HepG2 (cell line): ENCODE results near the gene ATG5. TPM values are rescaled to one million over a fixed set of nuclear protein-coding genes. Genes with fewer than 3 reads are reported as not detected.

Experiments used
- ATAC-seq: fragments of 200-7000 bp; cut with Tn5 transposase; 3 replicates; pipeline ENCODE4 v1.9.1; 2020; ENCODE audit warnings: mild to moderate bottlenecking, moderate library complexity
- BruUV-seq: library from RNA; stranded (reverse); fragments of 400-500 nt; replicated peaks from 2 replicates; lab custom pipeline; 2021; lab: Mats Ljungman, UMichigan
- CTCF ChIA-PET: fragments of 300-600 bp; formaldehyde crosslinking; extraction: SDS; loops from one replicate; lab custom pipeline; 2021; ENCODE audit warnings: low total read pairs, inconsistent platforms, low intra/inter-chr PET ratio; lab: Yijun Ruan, JAX
- POLR2A ChIA-PET: fragments of 350-600 bp; sonication (Branson Sonifier 250); formaldehyde crosslinking; loops from one replicate; lab custom pipeline; 2020; ENCODE audit warnings: antibody characterized with exemption, inconsistent platforms; lab: Yijun Ruan, JAX
- DNase-seq: peaks from one replicate; pipeline ENCODE4 v3.0.0-alpha.2; 2015; ENCODE audit warnings: low spot score
- FAIRE-seq: peaks from 3 replicates; lab custom pipeline; 2011; peaks lifted over from hg19 to GRCh38; lab: Jason Lieb, UNC
- H2AFZ ChIP-seq: one replicate; pipeline ENCODE4 v1.6.1; 2011; ENCODE audit warnings: low read length, inconsistent platforms
- H3K27ac ChIP-seq: fragments of 300-600 bp; 3 replicates; pipeline ENCODE4 v1.8.0; 2011; ENCODE audit warnings: mixed run types, mild to moderate bottlenecking, mixed read lengths, low read length, inconsistent platforms; ENCODE audit not compliant: insufficient read depth; ENCODE audit errors: extremely low read length
- H3K27me3 ChIP-seq, 2 experiments: fragments of 200-600 bp in 1 of 2; 2 replicates in 1 of 2; 3 replicates in 1 of 2; pipeline versions ENCODE4 v1.6.0 to v1.8.0; 2011; ENCODE audit warnings: low read length in 2 of 2, mild to moderate bottlenecking in 2 of 2, moderate library complexity in 2 of 2, inconsistent platforms in 1 of 2; ENCODE audit not compliant: insufficient read depth in 2 of 2, control insufficient read depth in 1 of 2
- H3K36me3 ChIP-seq, 2 experiments: fragments of 200-600 bp in 1 of 2; replicated peaks in 1 of 2; 2 replicates in 1 of 2; 3 replicates in 1 of 2; pipeline versions ENCODE4 v1.5.1 to v1.8.0; 2011; ENCODE audit warnings: low read length in 2 of 2, inconsistent platforms in 1 of 2; ENCODE audit not compliant: insufficient read depth in 2 of 2, control insufficient read depth in 1 of 2
- H3K4me1 ChIP-seq: 2 replicates; pipeline ENCODE4 v1.5.1; 2012; ENCODE audit warnings: low read length, inconsistent platforms; ENCODE audit not compliant: insufficient read depth
- H3K4me2 ChIP-seq: 2 replicates; pipeline ENCODE4 v1.6.0; 2011; ENCODE audit warnings: low read depth, low read length, inconsistent platforms
- H3K4me3 ChIP-seq, 3 experiments: fragments of 200-600 bp in 1 of 3; sonication (generic), shearing (Covaris generic) in 1 of 3; replicated peaks in 1 of 3; 2 replicates each; pipeline ENCODE4 v1.5.1; 2011 to 2016; ENCODE audit warnings: low read length in 3 of 3, inconsistent platforms in 2 of 3, low read depth in 2 of 3, mild to moderate bottlenecking in 2 of 3, control low read depth in 1 of 3, mixed read lengths in 1 of 3; ENCODE audit not compliant: insufficient read depth in 1 of 3
- H3K79me2 ChIP-seq: one replicate; pipeline ENCODE4 v1.6.1; 2011; ENCODE audit warnings: low read length, inconsistent platforms; ENCODE audit not compliant: insufficient read depth
- H3K9ac ChIP-seq: 2 replicates; pipeline ENCODE4 v1.6.0; 2011; ENCODE audit warnings: mild to moderate bottlenecking, low read depth, low read length, inconsistent platforms; ENCODE audit not compliant: insufficient read depth
- H3K9me3 ChIP-seq: 2 replicates; pipeline ENCODE4 v1.5.1; 2012; ENCODE audit warnings: mild to moderate bottlenecking, low read length
- H4K20me1 ChIP-seq: 2 replicates; pipeline ENCODE4 v1.6.0; 2011; ENCODE audit warnings: inconsistent platforms, mild to moderate bottlenecking, low read length, moderate library complexity; ENCODE audit not compliant: insufficient read depth
- EEA1 ChIP-seq: sonication (generic); formaldehyde crosslinking; IDR thresholded peaks from 2 replicates; pipeline ENCODE4 v1.5.1; 2020; ENCODE audit warnings: mild to moderate bottlenecking, missing genetic modification reagents, borderline replicate concordance
- GTF2F1 ChIP-seq: fragments of 150-350 bp; IDR thresholded peaks from 2 replicates; pipeline ENCODE4 v1.6.1; 2014; ENCODE audit warnings: low read length
- HMGA1 ChIP-seq: sonication (generic); formaldehyde crosslinking; conservative IDR thresholded peaks from 2 replicates; pipeline ENCODE4 v1.4.0; 2020; ENCODE audit warnings: missing genetic modification reagents
- HMGXB3 ChIP-seq: sonication (generic); formaldehyde crosslinking; IDR thresholded peaks from 2 replicates; pipeline ENCODE4 v1.4.0; 2020; ENCODE audit warnings: missing genetic modification reagents, borderline replicate concordance
- HOXA5 ChIP-seq: sonication (generic); formaldehyde crosslinking; IDR thresholded peaks from 2 replicates; pipeline ENCODE4 v1.4.0; 2020; ENCODE audit warnings: missing genetic modification reagents
- NFKBIZ ChIP-seq: IDR thresholded peaks from 2 replicates; pipeline ENCODE4 v1.6.1; 2018; ENCODE audit warnings: missing genetic modification reagents, missing compliant biosample characterization
- NONO ChIP-seq, 2 experiments: fragments of 450-650 bp in 1 of 2; sonication (generic) in 1 of 2; formaldehyde crosslinking in 1 of 2; IDR thresholded peaks in 1 of 2; conservative IDR thresholded peaks in 1 of 2; 2 replicates each; pipeline versions ENCODE4 v1.6.1 to v1.8.0; 2017 to 2022; ENCODE audit warnings: mild to moderate bottlenecking in 1 of 2, missing genetic modification reagents in 1 of 2, moderate library complexity in 1 of 2
- PCBP2 ChIP-seq: fragments of 200-400 bp; formaldehyde crosslinking; optimal IDR thresholded peaks from 2 replicates; pipeline ENCODE3; 2018; ENCODE audit warnings: low read length, low read depth; ENCODE audit not compliant: poor library complexity, severe bottlenecking
- RELA ChIP-seq: sonication (generic); formaldehyde crosslinking; IDR thresholded peaks from 2 replicates; pipeline ENCODE4 v1.4.0; 2020; ENCODE audit warnings: missing genetic modification reagents
- TIGD3 ChIP-seq: sonication (generic); formaldehyde crosslinking; IDR thresholded peaks from 2 replicates; pipeline ENCODE4 v1.5.1; 2020; ENCODE audit warnings: mild to moderate bottlenecking, missing genetic modification reagents, borderline replicate concordance
- ZBTB33 ChIP-seq: sonication (generic); formaldehyde crosslinking; IDR thresholded peaks from 2 replicates; pipeline ENCODE4 v1.4.0; 2020; ENCODE audit warnings: missing genetic modification reagents
- ZBTB42 ChIP-seq: sonication (generic); formaldehyde crosslinking; IDR thresholded peaks from 2 replicates; pipeline ENCODE4 v1.5.0; 2020; ENCODE audit warnings: mild to moderate bottlenecking, missing genetic modification reagents
- ZNF205 ChIP-seq: IDR thresholded peaks from 2 replicates; pipeline ENCODE4 v1.6.1; 2018; ENCODE audit warnings: missing biosample characterization, missing genetic modification reagents
- ZNF556 ChIP-seq: sonication (generic); formaldehyde crosslinking; IDR thresholded peaks from 2 replicates; pipeline ENCODE4 v1.4.0; 2020; ENCODE audit warnings: mild to moderate bottlenecking, missing genetic modification reagents, borderline replicate concordance
- ZNF574 ChIP-seq: sonication (generic); formaldehyde crosslinking; IDR thresholded peaks from 2 replicates; pipeline ENCODE4 v1.4.0; 2020; ENCODE audit warnings: missing genetic modification reagents
- WGBS: methylation state at CpG from one replicate; pipeline ENCODE4 v1.1.6; 2017; ENCODE audit warnings: low lambda C conversion rate; 5-methylcytosine and 5-hydroxymethylcytosine counted together
- in situ Hi-C: cut with HindIII; loops from 2 replicates; pipeline ENCODE4 v1.10.0; 2017; ENCODE audit warnings: low pct_unique_long_range_greater_than_20kb; ENCODE audit not compliant: extremely low pct_ligation_motif_present
- intact Hi-C: fragments of 100-400 bp; cut with micrococcal nuclease; formaldehyde crosslinking; loops from one replicate; pipeline ENCODE4 v1.10.0; 2022; ENCODE audit not compliant: unreplicated experiment
- polyA plus RNA-seq, 8 experiments: library from polyadenylated mRNA; depleted of rRNA in 3 of 8; stranded (reverse) in 7 of 8; unstranded in 1 of 8; fragments of >200 nt; fragmentation: Illumina TruSeq in 4 of 8; extraction: Trizol in 4 of 8; gene quantifications; 2 replicates each; pipeline versions ENCODE4 v1.2.1 to v1.2.3, GENCODE V29; 2011 to 2016; ENCODE audit warnings: low read depth in 4 of 8, missing spikeins in 1 of 8, mixed read lengths in 1 of 8; ENCODE audit not compliant: insufficient read depth in 1 of 8
- total RNA-seq, 5 experiments: library from RNA; depleted of rRNA; stranded (reverse); fragments of >200 nt; fragmentation: Illumina TruSeq; extraction: Trizol; gene quantifications; 2 replicates each; pipeline ENCODE4 v1.2.3, GENCODE V29; 2016; ENCODE audit warnings: low read depth in 1 of 5

ATG5 gene
- total and polyA plus RNA-seq, 2 of the 13 experiments (the other 11 are each of a cell fraction or from before 2014, with no cell fraction given) = 21.3 to 48.0 TPM

- H3K27me3 ChIP-seq = peaks cover 0 to 9% of the 10 kb centered on the region in 2 experiments; a peak in 3 of 5 replicates
- DNase-seq = no peak
- H3K9me3 ChIP-seq = no peaks in the 10 kb centered on the region
- H3K4me3 ChIP-seq = no peak overlapping the region
- no peaks in the 10 kb centered on the region for H3K4me1 ChIP-seq
- no peak overlapping the region for H3K27ac ChIP-seq
- intact Hi-C loops (no loop called here), in situ Hi-C loops (no loop called here)
- H3K79me2 ChIP-seq = no peaks in the 10 kb centered on the region
- 3% methylated on average over 3 of the region's 3 CpGs for WGBS
- POLR2A ChIA-PET = no interaction called here
- TF ChIP-seq EEA1 (CRISPR knock-in tag) (no peak), ZNF556 (CRISPR knock-in tag) (no peak), PCBP2 (no peak), ZNF205 (CRISPR knock-in tag) (no peak), ZBTB42 (no peak), ZBTB33 (no peak), HMGXB3 (CRISPR knock-in tag) (no peak), RELA (CRISPR knock-in tag) (no peak), NFKBIZ (CRISPR knock-in tag) (no peak), TIGD3 (CRISPR knock-in tag) (no peak), HOXA5 (CRISPR knock-in tag) (no peak), NONO (IDR thresholded peaks at IDR 0.05) (no peak), NONO (CRISPR knock-in tag; conservative IDR thresholded peaks at IDR 0.05) (no peak), GTF2F1 (no peak), HMGA1 (CRISPR knock-in tag) (no peak), ZNF574 (CRISPR knock-in tag) (no peak)
- FAIRE-seq = no peak
- no peak for ATAC-seq
- H4K20me1 ChIP-seq = no peaks in the 10 kb centered on the region
- CTCF ChIA-PET = no interaction called here
- H3K36me3 ChIP-seq = no peaks in the 10 kb centered on the region
- BruUV-seq = no TSS peak
- H3K9ac ChIP-seq = no peak overlapping the region
- H3K4me2 ChIP-seq = no peak overlapping the region
- H2AFZ ChIP-seq = no peak overlapping the region
Measured at GRCh38 chr6:106156863-106157262, 168.7 kb downstream of the ATG5 start.
